IMR-90 (cell line): ENCODE results near the gene SRP9. TPM values are rescaled to one million over a fixed set of nuclear protein-coding genes. Genes with fewer than 3 reads are reported as not detected.
A peak's percentile ranks its signal among the peaks of the same experiment; 100 is the strongest.

Source experiments
- ATAC-seq: fragments of 200-7000 bp; cut with Tn5 transposase; 2 replicates; pipeline ENCODE4 v1.9.1; 2020; ENCODE audit warnings: low read depth, mild to moderate bottlenecking, moderate library complexity
- BruUV-seq: library from RNA; stranded (reverse); fragments of 400-500 nt; replicated peaks from 2 replicates; lab custom pipeline; 2021; lab: Mats Ljungman, UMichigan
- CTCF ChIA-PET: fragments of 300-600 bp; formaldehyde crosslinking; extraction: SDS; loops from one replicate; lab custom pipeline; 2021; ENCODE audit warnings: antibody characterized with exemption; lab: Yijun Ruan, JAX
- POLR2A ChIA-PET: fragments of 300-600 bp; sonication (Branson Sonifier 250); formaldehyde crosslinking; loops from one replicate; lab custom pipeline; 2022; ENCODE audit warnings: antibody characterized with exemption; ENCODE audit not compliant: unreplicated experiment; lab: Charles Lee
- DNase-seq: peaks from one replicate; pipeline ENCODE4 v3.0.0; 2013
- H2AFZ ChIP-seq: replicated peaks from 2 replicates; pipeline ENCODE3; 2013; ENCODE audit warnings: low read length, mild to moderate bottlenecking; ENCODE audit not compliant: poor library complexity
- H2AK5ac ChIP-seq: 2 replicates; pipeline ENCODE4 v1.6.1; 2013; ENCODE audit warnings: low read depth, low read length, inconsistent platforms
- H2AK9ac ChIP-seq: replicated peaks from 2 replicates; pipeline ENCODE3; 2013; ENCODE audit warnings: mild to moderate bottlenecking, low read depth, low read length, moderate library complexity; ENCODE audit not compliant: poor library complexity
- H2BK120ac ChIP-seq: 2 replicates; pipeline ENCODE4 v1.6.1; 2013; ENCODE audit warnings: low read depth, low read length, inconsistent platforms
- H2BK15ac ChIP-seq: 3 replicates; pipeline ENCODE4 v1.6.1; 2013; ENCODE audit warnings: low read depth, low read length, inconsistent platforms
- H2BK20ac ChIP-seq: 2 replicates; pipeline ENCODE4 v1.6.1; 2013; ENCODE audit warnings: low read depth, mild to moderate bottlenecking, inconsistent platforms, low read length, moderate library complexity
- H2BK5ac ChIP-seq: 2 replicates; pipeline ENCODE4 v1.6.1; 2013; ENCODE audit warnings: mild to moderate bottlenecking, low read depth, low read length, inconsistent platforms; ENCODE audit not compliant: poor library complexity, severe bottlenecking
- H3K14ac ChIP-seq: replicated peaks from 2 replicates; pipeline ENCODE4 v1.6.1; 2013; ENCODE audit warnings: low read depth, low read length, inconsistent platforms
- H3K18ac ChIP-seq: 2 replicates; pipeline ENCODE4 v1.6.1; 2013; ENCODE audit warnings: low read depth, low read length, control low read depth
- H3K23ac ChIP-seq: 2 replicates; pipeline ENCODE4 v1.6.1; 2013; ENCODE audit warnings: low read depth, low read length, inconsistent platforms
- H3K27ac ChIP-seq: 2 replicates; pipeline ENCODE4 v1.5.1; 2013; ENCODE audit warnings: mild to moderate bottlenecking, control low read depth, low read length; ENCODE audit not compliant: insufficient read depth
- H3K27me3 ChIP-seq: 2 replicates; pipeline ENCODE4 v1.6.1; 2013; ENCODE audit warnings: low read length; ENCODE audit not compliant: control insufficient read depth, insufficient read depth
- H3K36me3 ChIP-seq: 2 replicates; pipeline ENCODE4 v1.6.1; 2013; ENCODE audit warnings: low read length, mixed read lengths; ENCODE audit not compliant: control insufficient read depth, insufficient read depth
- H3K4ac ChIP-seq: 2 replicates; pipeline ENCODE4 v1.6.1; 2013; ENCODE audit warnings: low read depth, low read length, inconsistent platforms
- H3K4me1 ChIP-seq: 2 replicates; pipeline ENCODE4 v1.6.1; 2013; ENCODE audit warnings: low read length, mixed read lengths; ENCODE audit not compliant: control insufficient read depth, insufficient read depth
- H3K4me2 ChIP-seq: 2 replicates; pipeline ENCODE4 v1.6.1; 2013; ENCODE audit warnings: low read depth, mild to moderate bottlenecking, control low read depth, low read length, moderate library complexity
- H3K4me3 ChIP-seq: 2 replicates; pipeline ENCODE4 v1.5.1; 2013; ENCODE audit warnings: low read depth, mild to moderate bottlenecking, control low read depth, low read length, moderate library complexity; ENCODE audit not compliant: insufficient read depth
- H3K56ac ChIP-seq: 2 replicates; pipeline ENCODE4 v1.6.1; 2013; ENCODE audit warnings: low read length, inconsistent platforms; ENCODE audit not compliant: insufficient read depth; ENCODE audit errors: extremely low read depth
- H3K79me1 ChIP-seq, 2 experiments: 2 replicates each; pipeline ENCODE4 v1.6.1; 2013; ENCODE audit warnings: low read length in 2 of 2, inconsistent platforms in 1 of 2, low read depth in 1 of 2
- H3K9ac ChIP-seq: 2 replicates; pipeline ENCODE4 v1.6.1; 2013; ENCODE audit warnings: low read depth, low read length, control low read depth
- H3K9me1 ChIP-seq: 2 replicates; pipeline ENCODE4 v1.6.1; 2013; ENCODE audit warnings: low read length, inconsistent platforms; ENCODE audit not compliant: insufficient read depth
- H3K9me3 ChIP-seq: 2 replicates; pipeline ENCODE4 v1.6.1; 2013; ENCODE audit warnings: low read length; ENCODE audit not compliant: control insufficient read depth, insufficient read depth
- H4K20me1 ChIP-seq: 2 replicates; pipeline ENCODE4 v1.6.1; 2013; ENCODE audit warnings: low read length, inconsistent platforms; ENCODE audit not compliant: insufficient read depth
- H4K5ac ChIP-seq: 2 replicates; pipeline ENCODE4 v1.6.1; 2013; ENCODE audit warnings: mild to moderate bottlenecking, low read depth, low read length, control low read depth
- H4K8ac ChIP-seq, 2 experiments: 2 replicates each; pipeline ENCODE4 v1.6.1; 2013; ENCODE audit warnings: low read depth in 2 of 2, low read length in 2 of 2, control low read depth in 1 of 2, inconsistent platforms in 1 of 2
- H4K91ac ChIP-seq: 2 replicates; pipeline ENCODE4 v1.6.1; 2013; ENCODE audit warnings: low read depth, low read length, inconsistent platforms; ENCODE audit not compliant: insufficient read depth
- BHLHE40 ChIP-seq: fragments of 150-350 bp; IDR thresholded peaks from 2 replicates; pipeline ENCODE4 v1.6.1; 2016; ENCODE audit warnings: mild to moderate bottlenecking, low read depth, low read length
- CEBPB ChIP-seq: IDR thresholded peaks from 2 replicates; pipeline ENCODE4 v1.6.1; 2012; ENCODE audit warnings: low read depth, low read length, improper control_type of control experiment
- CHD1 ChIP-seq: IDR thresholded peaks from 2 replicates; pipeline ENCODE4 v1.6.1; 2012; ENCODE audit warnings: low read depth, low read length, improper control_type of control experiment
- FOS ChIP-seq: fragments of 150-350 bp; IDR thresholded peaks from 2 replicates; pipeline ENCODE4 v1.6.1; 2016; ENCODE audit warnings: low read depth, low read length
- MAFK ChIP-seq: IDR thresholded peaks from 2 replicates; pipeline ENCODE4 v1.6.1; 2012; ENCODE audit warnings: low read depth, low read length, improper control_type of control experiment
- MAZ ChIP-seq: IDR thresholded peaks from 2 replicates; pipeline ENCODE4 v1.6.1; 2012; ENCODE audit warnings: low read depth, mild to moderate bottlenecking, low read length, improper control_type of control experiment, moderate library complexity, borderline replicate concordance
- MXI1 ChIP-seq: IDR thresholded peaks from 2 replicates; pipeline ENCODE4 v1.6.1; 2012; ENCODE audit warnings: low read depth, mild to moderate bottlenecking, low read length, moderate library complexity, borderline replicate concordance
- NFE2L2 ChIP-seq: fragments of 150-350 bp; IDR thresholded peaks from 2 replicates; pipeline ENCODE4 v1.6.1; 2016; ENCODE audit warnings: low read depth, mild to moderate bottlenecking, low read length
- POLR2A ChIP-seq: IDR thresholded peaks from 2 replicates; pipeline ENCODE4 v1.6.1; 2012; ENCODE audit warnings: mild to moderate bottlenecking, low read depth, low read length
- RAD21 ChIP-seq: IDR thresholded peaks from 2 replicates; pipeline ENCODE4 v1.6.1; 2012; ENCODE audit warnings: low read length, improper control_type of control experiment
- RCOR1 ChIP-seq: IDR thresholded peaks from 2 replicates; pipeline ENCODE4 v1.6.1; 2012; ENCODE audit warnings: mild to moderate bottlenecking, low read length, improper control_type of control experiment; ENCODE audit not compliant: insufficient replicate concordance
- RFX5 ChIP-seq: IDR thresholded peaks from 2 replicates; pipeline ENCODE4 v1.8.0; 2012; ENCODE audit warnings: low read depth, mild to moderate bottlenecking, low read length, moderate library complexity
- SMC3 ChIP-seq: fragments of 150-350 bp; IDR thresholded peaks from 2 replicates; pipeline ENCODE4 v1.6.1; 2016; ENCODE audit warnings: low read depth, mild to moderate bottlenecking, antibody characterized with exemption, low read length, moderate library complexity
- WGBS, 2 experiments: methylation state at CpG; one replicate each; pipeline versions ENCODE4 v1.1.5 to v1.1.7; 2013; ENCODE audit warnings: missing lambda C conversion rate in 2 of 2; ENCODE audit not compliant: insufficient read length in 1 of 2; ENCODE audit errors: extremely low coverage in 2 of 2; 5-methylcytosine and 5-hydroxymethylcytosine counted together
- dilution Hi-C: fragments of 300-500 bp; cut with HindIII; formaldehyde crosslinking; loops from one replicate; pipeline ENCODE4 v1.14.3; 2018; ENCODE audit warnings: low sequenced_read_pairs; ENCODE audit not compliant: unreplicated experiment
- in situ Hi-C: fragments of 300-500 bp; cut with MboI; formaldehyde crosslinking; loops from 3 replicates; pipeline ENCODE4 v1.14.3; 2019; ENCODE audit warnings: low sequenced_read_pairs, inconsistent platforms, mixed read lengths
- intact Hi-C: fragments of 100-400 bp; cut with micrococcal nuclease; formaldehyde crosslinking; loops from 2 replicates; pipeline ENCODE4 v1.10.0; 2022
- polyA plus RNA-seq, 3 experiments: library from polyadenylated mRNA; depleted of rRNA; stranded (reverse); fragments of >200 nt; gene quantifications; 2 replicates each; pipeline ENCODE4 v1.2.3, GENCODE V29; 2012; ENCODE audit warnings: low replicate concordance in 1 of 3
- total RNA-seq: library from RNA; depleted of rRNA; stranded (reverse); fragments of >200 nt; gene quantifications from 2 replicates; pipeline ENCODE4 v1.2.3, GENCODE V29; 2012
- TF ChIP-seq, protein P1 (sequence below): fragments of 150-350 bp; IDR thresholded peaks from 2 replicates; pipeline ENCODE4 v1.6.1; 2017; ENCODE audit warnings: mild to moderate bottlenecking, antibody characterized with exemption, low read length, low read depth
- TF ChIP-seq, protein P2 (sequence below): conservative IDR thresholded peaks from 2 replicates; pipeline ENCODE4 v1.5.1; 2012; ENCODE audit warnings: mild to moderate bottlenecking, low read depth, low read length, improper control_type of control experiment
- TF ChIP-seq, protein P3 (sequence below): fragments of 150-350 bp; IDR thresholded peaks from 2 replicates; pipeline ENCODE4 v1.6.1; 2016; ENCODE audit warnings: low read depth, mild to moderate bottlenecking, low read length, moderate library complexity, borderline replicate concordance

The SRP9 gene
- total and polyA plus RNA-seq, 2 of the 4 experiments (the other 2 are of a cell fraction) = 230 to 295 TPM

DNA sequence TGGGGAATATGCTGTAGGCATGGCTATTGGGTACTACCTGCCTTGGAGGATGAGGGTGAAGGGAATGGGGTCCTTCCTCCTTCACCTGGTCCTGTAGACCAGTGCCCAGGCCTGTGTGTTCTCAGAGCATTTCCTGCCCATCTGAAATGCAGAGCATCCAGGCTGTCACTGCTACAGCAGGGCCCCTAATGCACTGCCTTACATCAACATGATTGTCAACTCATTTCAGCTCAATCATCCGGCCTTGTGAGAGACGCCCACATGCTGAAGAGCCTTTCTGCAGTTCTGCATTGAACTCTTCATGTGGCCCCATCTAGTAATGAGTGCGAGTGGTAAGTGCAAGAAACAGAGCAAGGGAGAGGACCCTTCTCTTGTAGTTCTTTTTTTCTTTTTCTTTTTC, 39.8 kb upstream of the SRP9 start:
- Histone ChIP-seq H3K9me1 (peaks cover 4% of the 10 kb centered on the region), H2BK20ac (peak overlapping the region; percentile 62; the same call in 1 of the 2 replicates), H4K91ac (no peak overlapping the region; the same call in 1 of the 2 replicates), H3K4me2 (no peak overlapping the region), H3K27ac (no peak overlapping the region), H3K18ac (no peak overlapping the region), H3K56ac (no peak overlapping the region), H4K8ac (peak overlapping the region in 1 of 2 experiments; percentile 59; a peak in 1 of 4 replicates), H3K36me3 (no peaks in the 10 kb centered on the region), H2AFZ (peak overlapping the region; percentile 60), H2AK9ac (no peak overlapping the region), H3K4me1 (peaks cover 13% of the 10 kb centered on the region), H3K4me3 (no peak overlapping the region), H3K23ac (0 out of 2 replicates have a peak overlapping the region, but pooled peaks have one; percentile 19), H2BK5ac (no peak overlapping the region), H2BK120ac (no peak overlapping the region), H3K9me3 (no peaks in the 10 kb centered on the region), H3K27me3 (no peaks in the 10 kb centered on the region), H2AK5ac (peak overlapping the region; percentile 68), H3K9ac (no peak overlapping the region), H4K20me1 (no peaks in the 10 kb centered on the region), H3K14ac (no peak overlapping the region), H3K4ac (no peak overlapping the region; the same call in 1 of the 2 replicates), H4K5ac (no peak overlapping the region), H3K79me1 (no peaks in the 10 kb centered on the region), H2BK15ac (peak overlapping the region; percentile 82; the same call in 1 of the 3 replicates)
- TF ChIP-seq, protein P1, sequence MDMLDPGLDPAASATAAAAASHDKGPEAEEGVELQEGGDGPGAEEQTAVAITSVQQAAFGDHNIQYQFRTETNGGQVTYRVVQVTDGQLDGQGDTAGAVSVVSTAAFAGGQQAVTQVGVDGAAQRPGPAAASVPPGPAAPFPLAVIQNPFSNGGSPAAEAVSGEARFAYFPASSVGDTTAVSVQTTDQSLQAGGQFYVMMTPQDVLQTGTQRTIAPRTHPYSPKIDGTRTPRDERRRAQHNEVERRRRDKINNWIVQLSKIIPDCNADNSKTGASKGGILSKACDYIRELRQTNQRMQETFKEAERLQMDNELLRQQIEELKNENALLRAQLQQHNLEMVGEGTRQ = no peak
- TF ChIP-seq CHD1 = no peak
- TF ChIP-seq, protein P2, sequence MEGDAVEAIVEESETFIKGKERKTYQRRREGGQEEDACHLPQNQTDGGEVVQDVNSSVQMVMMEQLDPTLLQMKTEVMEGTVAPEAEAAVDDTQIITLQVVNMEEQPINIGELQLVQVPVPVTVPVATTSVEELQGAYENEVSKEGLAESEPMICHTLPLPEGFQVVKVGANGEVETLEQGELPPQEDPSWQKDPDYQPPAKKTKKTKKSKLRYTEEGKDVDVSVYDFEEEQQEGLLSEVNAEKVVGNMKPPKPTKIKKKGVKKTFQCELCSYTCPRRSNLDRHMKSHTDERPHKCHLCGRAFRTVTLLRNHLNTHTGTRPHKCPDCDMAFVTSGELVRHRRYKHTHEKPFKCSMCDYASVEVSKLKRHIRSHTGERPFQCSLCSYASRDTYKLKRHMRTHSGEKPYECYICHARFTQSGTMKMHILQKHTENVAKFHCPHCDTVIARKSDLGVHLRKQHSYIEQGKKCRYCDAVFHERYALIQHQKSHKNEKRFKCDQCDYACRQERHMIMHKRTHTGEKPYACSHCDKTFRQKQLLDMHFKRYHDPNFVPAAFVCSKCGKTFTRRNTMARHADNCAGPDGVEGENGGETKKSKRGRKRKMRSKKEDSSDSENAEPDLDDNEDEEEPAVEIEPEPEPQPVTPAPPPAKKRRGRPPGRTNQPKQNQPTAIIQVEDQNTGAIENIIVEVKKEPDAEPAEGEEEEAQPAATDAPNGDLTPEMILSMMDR = no peak
- no peak for TF ChIP-seq MXI1
- no peak for TF ChIP-seq RCOR1
- TF ChIP-seq, protein P3, sequence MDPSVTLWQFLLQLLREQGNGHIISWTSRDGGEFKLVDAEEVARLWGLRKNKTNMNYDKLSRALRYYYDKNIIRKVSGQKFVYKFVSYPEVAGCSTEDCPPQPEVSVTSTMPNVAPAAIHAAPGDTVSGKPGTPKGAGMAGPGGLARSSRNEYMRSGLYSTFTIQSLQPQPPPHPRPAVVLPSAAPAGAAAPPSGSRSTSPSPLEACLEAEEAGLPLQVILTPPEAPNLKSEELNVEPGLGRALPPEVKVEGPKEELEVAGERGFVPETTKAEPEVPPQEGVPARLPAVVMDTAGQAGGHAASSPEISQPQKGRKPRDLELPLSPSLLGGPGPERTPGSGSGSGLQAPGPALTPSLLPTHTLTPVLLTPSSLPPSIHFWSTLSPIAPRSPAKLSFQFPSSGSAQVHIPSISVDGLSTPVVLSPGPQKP = no peak
- TF ChIP-seq POLR2A = no peak
- no peak for TF ChIP-seq RAD21
- no peak for TF ChIP-seq CEBPB
- TF ChIP-seq BHLHE40 = no peak
- no peak for TF ChIP-seq NFE2L2
- no peak for TF ChIP-seq FOS
- no peak for TF ChIP-seq MAFK
- TF ChIP-seq SMC3 = no peak
- no peak for TF ChIP-seq RFX5
- no peak for TF ChIP-seq MAZ
- intact Hi-C loops (no loop called here), dilution Hi-C loops (no loop called here), in situ Hi-C loops (no loop called here)
- WGBS, 2 experiments = no CpG with 5 or more reads among the region's 3 CpGs
- no TSS peak for BruUV-seq
- ChIA-PET CTCF (no interaction called here), POLR2A (no interaction called here)
- DNase-seq = no peak
- ATAC-seq = no peak
